HG02943 (cell line): ENCODE results near the gene PSMB9.
"Not testable (repeated sequence)": the region's sequence is repeated elsewhere in the genome, so short reads cannot be mapped to it uniquely, and the experiment has no call there.

Experiments
- ATAC-seq: cut with Tn5 transposase; IDR thresholded peaks from one replicate; pipeline ENCODE4 v1.9.1; 2021; ENCODE audit warnings: mild to moderate bottlenecking, low read depth, moderate library complexity; ENCODE audit not compliant: unreplicated experiment

The PSMB9 gene

GRCh38 chr6:32853541-32854375 lies at the start of gene PSMB9, which contains the start of gene TAP1:
Gene PSMB9 (plus strand): TSS chr6:32854192. CDS start chr6:32854230, 38 bp downstream.
Gene TAP1 (minus strand): TSS chr6:32853704. CDS start chr6:32853636, 68 bp downstream.
- ATAC-seq: peak; percentile 78

DNA sequence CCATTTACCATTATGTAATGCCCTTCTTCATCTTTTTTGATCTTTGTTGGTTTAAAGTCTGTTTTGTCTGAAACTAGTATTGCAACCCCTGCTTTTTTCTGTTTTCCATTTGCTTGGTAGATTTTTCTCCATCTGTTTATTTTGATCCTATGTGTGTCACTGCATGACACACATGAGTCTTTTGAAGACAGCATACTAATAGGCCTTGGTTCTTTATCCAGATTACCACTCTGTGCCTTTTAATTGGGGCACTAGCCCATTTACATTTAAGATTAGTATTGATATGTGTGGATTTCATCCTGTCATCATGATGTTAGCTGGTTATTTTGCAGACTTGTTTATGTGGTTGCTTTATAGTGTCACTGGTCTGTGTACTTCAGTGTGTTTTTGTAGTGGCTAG lies 48.6 kb upstream of the PSMB9 start:
- ATAC-seq: not testable (repeated sequence)

DNA sequence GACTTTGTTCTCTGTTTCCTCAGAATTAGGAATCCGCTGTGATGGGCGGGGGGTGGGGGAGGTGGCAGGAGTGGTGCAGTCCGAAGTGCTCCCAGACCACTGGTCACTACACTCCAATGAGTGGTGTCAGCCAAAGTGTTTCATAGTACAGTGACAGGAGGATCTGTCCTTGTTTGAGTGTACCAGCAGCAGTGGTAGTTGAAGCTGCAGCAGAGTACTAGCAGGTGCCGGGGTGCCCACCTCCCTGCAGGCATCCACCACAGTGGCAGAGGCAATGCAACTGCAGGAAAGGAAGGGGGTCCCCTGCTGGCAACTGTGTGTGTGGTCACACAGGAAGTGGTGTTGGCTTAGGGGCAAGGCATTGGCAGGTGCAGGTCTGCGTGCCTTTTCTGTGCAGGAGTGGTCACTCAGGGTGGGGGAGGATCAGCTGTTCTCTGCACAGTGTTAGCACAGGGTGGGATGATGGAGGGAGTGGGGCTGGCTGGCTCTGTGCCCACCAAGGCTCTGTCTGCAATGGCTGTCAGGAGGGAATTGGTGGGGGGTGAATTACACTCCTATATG lies 46.9 kb upstream of the PSMB9 start:
- no peak for ATAC-seq

GRCh38 chr6:32809171-32809570 lies 44.8 kb upstream of the PSMB9 start:
- no peak for ATAC-seq

GRCh38 chr6:32814145-32814544 lies 39.8 kb upstream of the PSMB9 start:
- no peak for ATAC-seq

DNA sequence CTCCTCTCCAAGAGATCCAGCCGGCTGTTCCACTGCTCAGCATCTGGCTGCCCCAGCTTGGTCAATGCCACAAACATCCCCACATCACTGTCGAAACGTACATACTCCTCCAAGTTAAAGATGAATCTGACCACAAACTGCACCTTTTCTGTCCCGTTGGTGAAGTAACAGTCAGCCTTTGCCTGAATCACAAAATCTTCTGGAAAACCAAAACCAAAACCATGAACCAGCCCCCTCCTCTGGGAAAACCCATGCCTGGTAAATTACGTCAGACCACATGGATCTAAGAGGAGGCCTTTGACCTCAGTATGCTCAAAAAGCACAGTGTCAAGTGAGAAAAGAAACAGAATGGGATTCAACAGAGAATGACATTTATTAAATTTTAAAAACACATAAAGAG lies 38.9 kb upstream of the PSMB9 start:
- no peak for ATAC-seq

GRCh38 chr6:32815996-32816395 lies 38.0 kb upstream of the PSMB9 start:
- ATAC-seq: no peak

- no peak for ATAC-seq
These were observed 37.2 kb upstream of the PSMB9 start, which contains the start of gene HLA-DOB for GRCh38 chr6:32816746-32817204. Gene HLA-DOB (minus strand): TSS chr6:32817002. CDS start chr6:32816951, 51 bp downstream.

GRCh38 chr6:32818867-32819266 lies 35.1 kb upstream of the PSMB9 start:
- ATAC-seq: no peak

GRCh38 chr6:32819729-32820128 lies 34.3 kb upstream of the PSMB9 start:
- ATAC-seq: no peak

DNA sequence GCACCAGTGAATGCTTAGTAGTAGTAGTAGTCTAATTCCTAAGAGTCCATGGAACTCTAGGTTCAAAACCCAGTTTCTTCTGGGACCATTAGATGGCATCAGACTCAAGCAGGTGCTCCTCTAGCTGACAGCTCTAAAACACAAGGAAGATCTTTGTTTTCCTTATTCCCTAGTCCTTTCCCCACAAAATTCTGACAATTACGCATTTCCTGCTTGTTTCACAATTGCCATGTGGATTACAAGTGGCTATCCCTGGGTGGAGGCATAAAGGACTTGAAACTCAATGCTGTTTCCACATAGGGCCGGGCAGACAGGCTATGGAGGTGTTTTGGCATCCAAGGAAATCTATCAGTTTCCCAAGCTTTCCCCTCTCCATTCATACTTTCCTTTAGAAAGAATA lies 28.0 kb upstream of the PSMB9 start:
- ATAC-seq: no peak

DNA sequence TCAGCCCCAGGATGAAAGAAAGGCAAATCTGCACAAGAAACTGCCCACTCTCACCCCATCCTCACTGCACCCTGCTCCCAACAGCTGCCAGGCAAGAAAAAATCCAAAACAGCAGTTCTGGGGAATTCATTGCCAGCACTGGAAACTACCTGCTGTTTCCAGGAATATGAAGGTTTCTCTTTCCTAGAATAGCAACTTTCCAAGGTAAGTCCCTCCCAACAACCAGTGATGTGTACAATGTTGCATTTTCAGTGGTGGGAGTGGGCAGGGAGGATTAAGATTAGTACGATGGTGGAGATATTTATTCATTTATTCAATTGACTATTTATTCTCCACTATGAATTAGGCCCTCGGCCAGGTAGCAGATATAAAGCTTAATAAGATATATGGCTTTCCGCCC lies 27.0 kb upstream of the PSMB9 start:
- ATAC-seq: no peak

DNA sequence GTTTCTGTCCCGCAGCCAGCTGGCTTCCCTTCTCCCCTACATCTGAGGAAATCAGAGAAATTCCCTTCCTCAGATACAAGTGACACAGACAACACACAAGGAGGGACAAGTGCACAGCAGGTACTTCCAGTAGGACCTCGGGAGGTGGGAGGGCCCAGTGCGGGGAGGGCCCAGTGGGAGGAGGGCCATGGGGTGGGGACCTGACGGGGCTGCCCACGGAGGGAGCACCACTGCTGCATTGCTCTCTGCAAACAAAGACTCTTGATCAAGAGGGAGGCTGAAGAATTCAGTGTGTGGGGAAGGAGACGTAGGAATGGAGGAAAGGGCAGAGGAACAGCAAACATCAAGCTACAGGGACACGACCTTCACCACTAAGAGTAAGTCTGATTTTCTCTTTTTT lies 24.5 kb upstream of the PSMB9 start:
- no peak for ATAC-seq

GRCh38 chr6:32830017-32830416 lies 24.0 kb upstream of the PSMB9 start:
- no peak for ATAC-seq

- no peak for ATAC-seq
These were observed 23.1 kb upstream of the PSMB9 start for GRCh38 chr6:32830936-32831335.

GRCh38 chr6:32832535-32832934 lies 21.5 kb upstream of the PSMB9 start:
- no peak for ATAC-seq

DNA sequence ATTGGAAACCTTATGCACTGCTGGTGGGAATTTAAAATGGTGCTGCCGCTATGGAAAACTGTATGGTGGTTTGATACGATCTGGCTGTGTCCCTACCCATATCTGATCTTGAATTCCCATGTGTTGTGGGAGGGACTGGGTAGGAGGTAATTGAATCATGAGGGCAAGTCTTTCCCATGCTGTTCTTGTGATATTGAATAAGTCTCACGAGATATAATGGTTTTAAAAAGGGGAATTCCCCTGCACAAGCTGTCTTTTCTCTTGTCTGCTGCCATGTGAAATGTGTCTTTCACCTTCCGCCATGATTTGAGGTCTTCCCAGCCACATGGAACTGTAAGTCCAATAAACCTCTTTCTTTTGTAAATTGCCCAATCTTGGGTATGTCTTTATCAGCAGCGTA lies 20.3 kb upstream of the PSMB9 start:
- no peak for ATAC-seq

DNA sequence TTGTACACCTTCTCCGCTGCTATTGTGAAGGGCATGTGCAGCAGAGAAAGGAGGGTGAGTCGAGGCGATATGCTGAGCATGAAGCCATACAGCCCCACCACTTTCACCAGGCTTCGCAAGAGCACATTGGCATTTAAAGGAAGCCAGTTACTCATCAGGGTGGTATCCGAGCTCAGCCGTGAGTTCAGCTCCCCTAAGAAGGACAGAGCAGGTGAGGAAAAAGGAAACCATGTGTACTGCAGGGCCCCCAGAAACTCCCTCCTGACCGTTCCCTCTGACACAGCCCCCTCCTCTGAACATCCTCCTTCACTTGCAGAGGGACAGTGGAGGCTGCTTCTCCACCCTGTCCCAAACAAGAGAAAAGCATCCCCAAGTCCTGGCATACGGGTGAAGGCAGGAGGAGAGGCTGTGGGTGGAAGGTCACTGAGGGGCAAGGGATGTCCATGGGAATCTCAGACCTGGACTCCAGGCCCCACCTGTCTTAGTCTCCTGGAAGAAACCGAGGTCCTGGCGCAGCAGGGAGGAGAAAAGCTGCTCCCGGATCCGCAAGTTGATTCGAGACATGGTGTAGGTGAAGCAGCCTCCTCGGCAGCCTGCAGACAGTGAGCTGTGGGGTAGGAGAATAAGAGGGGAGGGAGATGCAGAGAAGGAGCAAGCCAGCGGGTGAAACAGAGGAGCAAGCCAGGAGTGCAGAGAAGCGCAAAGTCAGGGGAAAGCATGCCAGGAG lies 18.7 kb upstream of the PSMB9 start:
- ATAC-seq: no peak

DNA sequence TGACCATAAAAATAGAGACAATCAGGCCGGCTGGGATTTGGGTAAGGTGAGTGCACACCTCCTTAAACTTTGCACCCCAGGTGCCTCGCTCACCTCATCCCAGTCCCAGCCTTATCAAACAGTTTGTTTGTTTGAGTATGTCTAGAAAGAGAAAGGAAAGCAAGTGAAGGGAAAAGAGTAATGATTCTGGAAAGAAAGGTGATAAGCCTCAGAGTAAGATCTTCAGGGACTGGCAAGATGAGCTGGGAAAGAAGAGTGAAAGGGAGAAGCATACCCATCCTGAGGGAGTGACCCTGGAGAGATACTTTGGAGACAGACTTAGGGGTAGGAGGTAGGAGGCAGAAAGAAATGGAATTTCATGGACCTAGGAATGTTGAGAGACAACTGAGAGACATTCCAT lies 17.1 kb upstream of the PSMB9 start:
- ATAC-seq: no peak

DNA sequence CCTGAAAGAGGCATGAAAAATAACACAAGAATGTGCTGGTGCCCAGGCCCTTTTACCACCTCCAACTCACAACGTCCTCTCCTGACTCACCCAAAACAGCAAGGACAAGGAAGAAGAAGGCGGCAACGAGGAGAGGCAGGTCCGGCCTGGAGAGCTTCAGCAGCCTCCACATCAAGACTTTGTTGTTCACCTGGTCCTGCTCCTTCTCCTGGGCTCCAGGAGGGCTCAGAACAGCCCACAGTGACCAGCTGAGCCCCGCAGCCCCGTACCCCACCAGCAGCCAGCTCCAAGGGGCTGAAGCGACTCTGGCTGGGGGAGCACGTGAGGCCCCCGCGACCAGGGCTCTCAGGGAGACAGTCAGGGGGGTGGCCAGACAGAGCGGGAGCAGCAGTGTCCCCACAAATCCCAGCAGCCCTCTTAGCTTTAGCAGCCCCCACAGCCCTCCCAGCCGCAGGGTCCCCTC lies 16.3 kb upstream of the PSMB9 start:
- peak; percentile 9 for ATAC-seq
